Fibroblast of lung (primary cell): ENCODE results near the gene SMYD1. TPM values are rescaled to one million over a fixed set of nuclear protein-coding genes. Genes with fewer than 3 reads are reported as not detected.

Experiments
- DNase-seq, 2 donors: peaks; one replicate each; pipeline versions ENCODE4 v3.0.0 to v3.0.0-alpha.2; 2010; ENCODE audit warnings: low read depth in 2 of 2
- H2AFZ ChIP-seq: 2 replicates; pipeline ENCODE4 v1.5.1; 2012; ENCODE audit warnings: low read length, control low read depth, inconsistent platforms
- H3K27ac ChIP-seq: 2 replicates; pipeline ENCODE4 v1.5.1; 2011; ENCODE audit warnings: low read length, control low read depth; ENCODE audit not compliant: insufficient read depth
- H3K27me3 ChIP-seq: 2 replicates; pipeline ENCODE4 v1.5.1; 2011; ENCODE audit warnings: mild to moderate bottlenecking, low read length; ENCODE audit not compliant: control insufficient read depth, insufficient read depth
- H3K36me3 ChIP-seq: 2 replicates; pipeline ENCODE4 v1.5.1; 2011; ENCODE audit warnings: low read length; ENCODE audit not compliant: control insufficient read depth, insufficient read depth
- H3K4me1 ChIP-seq: 2 replicates; pipeline ENCODE4 v1.5.1; 2011; ENCODE audit warnings: low read length; ENCODE audit not compliant: control insufficient read depth, insufficient read depth; ENCODE audit errors: extremely low read depth
- H3K4me2 ChIP-seq: 2 replicates; pipeline ENCODE4 v1.5.1; 2011; ENCODE audit warnings: low read length, control low read depth; ENCODE audit not compliant: insufficient read depth; ENCODE audit errors: extremely low read depth
- H3K4me3 ChIP-seq, 4 experiments: fragments of 200-600 bp in 1 of 4; sonication (generic) in 1 of 4; replicated peaks in 1 of 4; 2 replicates each; pipeline ENCODE4 v1.5.1; 2011 to 2016; ENCODE audit warnings: low read length in 4 of 4, low read depth in 3 of 4, mild to moderate bottlenecking in 3 of 4, control low read depth in 2 of 4, inconsistent platforms in 1 of 4, mixed read lengths in 1 of 4; ENCODE audit not compliant: insufficient read depth in 1 of 4; ENCODE audit errors: control extremely low read depth in 1 of 4
- H3K79me2 ChIP-seq: 2 replicates; pipeline ENCODE4 v1.5.1; 2012; ENCODE audit warnings: mild to moderate bottlenecking, low read length, inconsistent platforms; ENCODE audit not compliant: control insufficient read depth, insufficient read depth
- H3K9ac ChIP-seq: 2 replicates; pipeline ENCODE4 v1.5.1; 2011; ENCODE audit warnings: mild to moderate bottlenecking, low read length, control low read depth; ENCODE audit not compliant: insufficient read depth
- H3K9me3 ChIP-seq: 2 replicates; pipeline ENCODE4 v1.5.1; 2012; ENCODE audit warnings: low read depth, low read length; ENCODE audit not compliant: control insufficient read depth, insufficient read depth
- H4K20me1 ChIP-seq: 2 replicates; pipeline ENCODE4 v1.5.1; 2011; ENCODE audit warnings: low read length; ENCODE audit not compliant: control insufficient read depth, insufficient read depth; ENCODE audit errors: extremely low read depth
- CTCF ChIP-seq, 2 donors: IDR thresholded peaks in 1 of 2; conservative IDR thresholded peaks in 1 of 2; 1 replicate in 1 of 2; 2 replicates in 1 of 2; pipeline ENCODE4 v1.5.1; 2011 to 2012; ENCODE audit warnings: low read length in 2 of 2, control low read depth in 1 of 2, inconsistent platforms in 1 of 2, low read depth in 1 of 2, mild to moderate bottlenecking in 1 of 2
- EZH2 ChIP-seq: IDR thresholded peaks from 2 replicates; pipeline ENCODE4 v1.5.1; 2012; ENCODE audit warnings: low read length, control low read depth, mild to moderate bottlenecking; ENCODE audit errors: missing control alignments
- polyA plus RNA-seq, 2 donors: library from polyadenylated mRNA; depleted of rRNA in 1 of 2; stranded (reverse) in 1 of 2; unstranded in 1 of 2; fragments of >200 nt; gene quantifications; 2 replicates each; pipeline ENCODE4 v1.2.1, GENCODE V29; 2011 to 2012; ENCODE audit warnings: missing spikeins in 1 of 2
- total RNA-seq: library from RNA; depleted of rRNA; stranded (reverse); fragments of >200 nt; gene quantifications from 2 replicates; pipeline ENCODE4 v1.2.1, GENCODE V29; 2014

Gene SMYD1
- total and polyA plus RNA-seq, 2 donors (not counting 1 experiment from before 2014, with no cell fraction given) = not detected

- H3K79me2 ChIP-seq = no peaks in the 10 kb centered on the region
- TF ChIP-seq CTCF (conservative IDR thresholded peaks at IDR 0.05 in 1 of 2, IDR thresholded peaks at IDR 0.05 in 1 of 2; ENCODE audit: low read depth in 1 of 2, low read length in 2 of 2) (no peak), EZH2 (no peak)
- H2AFZ ChIP-seq = no peak overlapping the region
- no peaks in the 10 kb centered on the region for H3K27me3 ChIP-seq
- H3K9me3 ChIP-seq = no peaks in the 10 kb centered on the region
- DNase-seq = no peak
- no peaks in the 10 kb centered on the region for H4K20me1 ChIP-seq
- H3K36me3 ChIP-seq = no peaks in the 10 kb centered on the region
- no peak overlapping the region for H3K4me3 ChIP-seq
- no peak overlapping the region for H3K4me2 ChIP-seq
- no peak overlapping the region for H3K27ac ChIP-seq
- H3K9ac ChIP-seq = no peak overlapping the region
- H3K4me1 ChIP-seq = no peaks in the 10 kb centered on the region
Observed at GRCh38 chr2:88115825-88116518, 48.3 kb downstream of the SMYD1 start.

GRCh38 chr2:88116669-88117432 lies 49.2 kb downstream of the SMYD1 start:
- Histone ChIP-seq H3K4me1 (no peaks in the 10 kb centered on the region), H3K4me3 (no peak overlapping the region), H2AFZ (no peak overlapping the region), H3K9me3 (no peaks in the 10 kb centered on the region), H4K20me1 (no peaks in the 10 kb centered on the region), H3K36me3 (no peaks in the 10 kb centered on the region), H3K27me3 (peaks cover under 1% of the 10 kb centered on the region), H3K9ac (no peak overlapping the region), H3K79me2 (no peaks in the 10 kb centered on the region), H3K4me2 (no peak overlapping the region), H3K27ac (no peak overlapping the region)
- DNase-seq = no peak
- no peak for TF ChIP-seq CTCF (conservative IDR thresholded peaks at IDR 0.05 in 1 of 2, IDR thresholded peaks at IDR 0.05 in 1 of 2; ENCODE audit: low read depth in 1 of 2, low read length in 2 of 2)
- TF ChIP-seq EZH2 = no peak

GRCh38 chr2:88117973-88118372 lies 50.3 kb downstream of the SMYD1 start:
- no peak for DNase-seq
- Histone ChIP-seq H3K9ac (no peak overlapping the region), H3K9me3 (no peaks in the 10 kb centered on the region), H3K79me2 (no peaks in the 10 kb centered on the region), H4K20me1 (no peaks in the 10 kb centered on the region), H3K4me2 (no peak overlapping the region), H3K27ac (no peak overlapping the region), H2AFZ (no peak overlapping the region), H3K4me1 (no peaks in the 10 kb centered on the region), H3K4me3 (no peak overlapping the region), H3K36me3 (no peaks in the 10 kb centered on the region), H3K27me3 (peaks cover 5% of the 10 kb centered on the region)
- no peak for TF ChIP-seq EZH2
- TF ChIP-seq CTCF (conservative IDR thresholded peaks at IDR 0.05 in 1 of 2, IDR thresholded peaks at IDR 0.05 in 1 of 2; ENCODE audit: low read depth in 1 of 2, low read length in 2 of 2) = no peak
